Gastroesophageal sphincter (tissue), 4 donors: ENCODE results near the gene SLC9A3. TPM values are rescaled to one million over a fixed set of nuclear protein-coding genes. Genes with fewer than 3 reads are reported as not detected.

Source experiments
- ATAC-seq: fragments of 150-250 bp; one replicate; pipeline ENCODE4 v1.9.1; 2016; ENCODE audit warnings: mild to moderate bottlenecking, moderate library complexity
- H3K27ac ChIP-seq, 4 donors: fragments of 200-600 bp; sonication (generic) in 3 of 4; 1 replicate in 3 of 4; 2 replicates in 1 of 4; pipeline ENCODE4 v1.5.1; 2016 to 2019
- H3K27me3 ChIP-seq: fragments of 200-600 bp; sonication (generic); one replicate; pipeline ENCODE4 v1.5.1; 2019
- H3K36me3 ChIP-seq, 2 donors: fragments of 200-600 bp; sonication (generic); one replicate each; pipeline ENCODE4 v1.5.1; 2019; ENCODE audit warnings: control low read depth in 1 of 2
- H3K4me1 ChIP-seq, 3 donors: fragments of 200-600 bp; sonication (generic); 1 replicate in 2 of 3; 2 replicates in 1 of 3; pipeline ENCODE4 v1.5.1; 2016 to 2019; ENCODE audit warnings: control low read depth in 2 of 3
- H3K4me3 ChIP-seq, 2 donors: fragments of 200-600 bp; sonication (generic); one replicate each; pipeline ENCODE4 v1.5.1; 2019; ENCODE audit warnings: mild to moderate bottlenecking in 1 of 2, moderate library complexity in 1 of 2
- H3K9me3 ChIP-seq, 3 donors: fragments of 200-600 bp; sonication (generic); one replicate each; pipeline ENCODE4 v1.5.1; 2017 to 2019; ENCODE audit warnings: control low read depth in 2 of 3
- EP300 ChIP-seq: sonication (generic); formaldehyde crosslinking; IDR thresholded peaks from one replicate; pipeline ENCODE4 v1.6.1; 2017; ENCODE audit warnings: antibody characterized with exemption, mild to moderate bottlenecking
- POLR2A ChIP-seq, 2 donors: fragments of 450-650 bp; IDR thresholded peaks; one replicate each; pipeline ENCODE4 v1.6.1; 2017; ENCODE audit warnings: antibody characterized with exemption in 2 of 2, mild to moderate bottlenecking in 2 of 2, moderate library complexity in 1 of 2
- POLR2AphosphoS5 ChIP-seq: sonication (generic); formaldehyde crosslinking; IDR thresholded peaks from one replicate; pipeline ENCODE4 v1.6.1; 2017; ENCODE audit warnings: antibody characterized with exemption
- WGBS, 2 donors: methylation state at CpG; one replicate each; pipeline ENCODE4 v1.1.5; 2018; ENCODE audit warnings: low coverage in 1 of 2; 5-methylcytosine and 5-hydroxymethylcytosine counted together
- total RNA-seq, 4 donors: library from RNA; depleted of rRNA; stranded (reverse); fragments of >200 nt; gene quantifications; one replicate each; pipeline ENCODE4 v1.1.0, GENCODE V29; 2016
- TF ChIP-seq, protein P1 (sequence below), 4 experiments: fragments of 200-600 bp in 2 of 4; fragments of 450-650 bp in 2 of 4; sonication (generic) in 1 of 4; IDR thresholded peaks; one replicate each; pipeline ENCODE4 v1.5.1; 2017 to 2019; ENCODE audit warnings: antibody characterized with exemption in 4 of 4, mild to moderate bottlenecking in 2 of 4, moderate library complexity in 2 of 4

SLC9A3 gene
- total RNA-seq, 4 donors from 2014 or later: 2.6 to 3.9 (median 2.8) TPM

DNA sequence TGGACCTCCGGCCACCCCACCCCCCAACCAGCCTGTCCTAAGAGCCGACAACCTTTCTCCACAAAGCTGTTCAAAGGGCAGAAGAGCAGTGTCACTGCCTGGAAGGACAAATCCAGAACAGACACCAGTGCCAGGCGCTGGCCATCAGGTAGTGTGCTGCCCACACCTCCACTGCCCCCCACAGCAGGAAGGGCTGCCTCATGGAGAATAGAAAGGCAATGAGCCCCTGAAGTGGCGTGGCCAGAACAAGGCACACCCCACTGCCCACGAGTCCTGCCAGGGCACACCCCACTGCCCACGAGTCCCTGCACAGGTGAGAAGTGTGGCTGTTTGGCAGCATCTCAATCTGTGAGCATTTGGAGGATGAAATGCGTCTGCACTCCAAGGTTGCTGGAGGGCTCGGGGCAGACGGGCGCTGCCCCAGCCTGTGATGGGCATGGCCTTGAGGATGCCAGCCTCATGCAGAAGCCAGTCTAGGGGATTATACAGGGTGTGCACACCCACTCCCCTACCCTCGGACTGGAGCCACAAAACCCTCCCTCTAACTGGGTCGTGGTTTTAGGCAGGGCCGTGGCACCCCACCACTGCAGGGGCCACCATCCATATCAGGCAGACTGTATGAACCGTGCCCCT lies 2.3 kb upstream of the SLC9A3 start:
- WGBS, 2 donors: 90% methylated on average over 2 of the region's 14 CpGs; no CpG with 5 or more reads in 1 of the 2 donors
- peaks cover 0 to 35% (median 4%) of the 10 kb centered on the region in 3 donors for H3K4me1 ChIP-seq
- ATAC-seq: no peak

DNA sequence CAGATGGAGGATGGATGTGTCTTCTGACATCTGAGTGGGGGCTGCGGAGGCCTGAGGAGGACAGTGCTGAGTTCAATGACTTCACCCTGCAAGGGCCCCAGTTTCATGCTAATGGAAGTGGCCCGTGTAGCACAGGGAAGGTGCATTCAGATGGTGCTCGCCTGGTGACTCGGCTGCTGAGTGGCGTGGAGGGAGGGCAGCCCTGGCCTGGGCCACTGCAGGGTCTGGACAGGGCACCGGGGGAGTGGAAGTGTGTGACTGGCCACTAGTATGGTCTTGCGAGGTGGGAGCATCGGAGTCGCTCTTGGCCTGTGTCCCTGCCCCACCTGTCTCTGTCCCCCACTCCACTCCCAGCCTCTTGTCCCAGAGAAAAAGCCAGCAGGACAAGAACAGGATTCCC lies 1.7 kb upstream of the SLC9A3 start:
- peaks cover 100% of the 10 kb centered on the region for H3K27me3 ChIP-seq
- H3K36me3 ChIP-seq: no peaks in the 10 kb centered on the region
- no peaks in the 10 kb centered on the region for H3K9me3 ChIP-seq
- TF ChIP-seq, protein P1, sequence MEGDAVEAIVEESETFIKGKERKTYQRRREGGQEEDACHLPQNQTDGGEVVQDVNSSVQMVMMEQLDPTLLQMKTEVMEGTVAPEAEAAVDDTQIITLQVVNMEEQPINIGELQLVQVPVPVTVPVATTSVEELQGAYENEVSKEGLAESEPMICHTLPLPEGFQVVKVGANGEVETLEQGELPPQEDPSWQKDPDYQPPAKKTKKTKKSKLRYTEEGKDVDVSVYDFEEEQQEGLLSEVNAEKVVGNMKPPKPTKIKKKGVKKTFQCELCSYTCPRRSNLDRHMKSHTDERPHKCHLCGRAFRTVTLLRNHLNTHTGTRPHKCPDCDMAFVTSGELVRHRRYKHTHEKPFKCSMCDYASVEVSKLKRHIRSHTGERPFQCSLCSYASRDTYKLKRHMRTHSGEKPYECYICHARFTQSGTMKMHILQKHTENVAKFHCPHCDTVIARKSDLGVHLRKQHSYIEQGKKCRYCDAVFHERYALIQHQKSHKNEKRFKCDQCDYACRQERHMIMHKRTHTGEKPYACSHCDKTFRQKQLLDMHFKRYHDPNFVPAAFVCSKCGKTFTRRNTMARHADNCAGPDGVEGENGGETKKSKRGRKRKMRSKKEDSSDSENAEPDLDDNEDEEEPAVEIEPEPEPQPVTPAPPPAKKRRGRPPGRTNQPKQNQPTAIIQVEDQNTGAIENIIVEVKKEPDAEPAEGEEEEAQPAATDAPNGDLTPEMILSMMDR (IDR thresholded peaks at IDR 0.05): no peak
- TF ChIP-seq EP300 (no peak), POLR2AphosphoS5 (no peak), POLR2A (IDR thresholded peaks at IDR 0.05) (no peak)
- no peak overlapping the region for H3K27ac ChIP-seq
- ATAC-seq: no peak
- H3K4me3 ChIP-seq: no peak overlapping the region
- WGBS, 2 donors: 44 to 59% methylated on average over 4 to 6 of the region's 9 CpGs
- peaks cover 0 to 35% (median 4%) of the 10 kb centered on the region in 3 donors for H3K4me1 ChIP-seq

More for the DNA sequence above, 2.3 kb upstream of the SLC9A3 start:
- Histone ChIP-seq H3K27ac (no peak overlapping the region), H3K36me3 (no peaks in the 10 kb centered on the region), H3K9me3 (no peaks in the 10 kb centered on the region), H3K27me3 (peaks cover 100% of the 10 kb centered on the region), H3K4me3 (no peak overlapping the region)
- TF ChIP-seq POLR2AphosphoS5 (no peak), EP300 (no peak), POLR2A (IDR thresholded peaks at IDR 0.05) (no peak)
- TF ChIP-seq, protein P1 (IDR thresholded peaks at IDR 0.05): no peak

DNA sequence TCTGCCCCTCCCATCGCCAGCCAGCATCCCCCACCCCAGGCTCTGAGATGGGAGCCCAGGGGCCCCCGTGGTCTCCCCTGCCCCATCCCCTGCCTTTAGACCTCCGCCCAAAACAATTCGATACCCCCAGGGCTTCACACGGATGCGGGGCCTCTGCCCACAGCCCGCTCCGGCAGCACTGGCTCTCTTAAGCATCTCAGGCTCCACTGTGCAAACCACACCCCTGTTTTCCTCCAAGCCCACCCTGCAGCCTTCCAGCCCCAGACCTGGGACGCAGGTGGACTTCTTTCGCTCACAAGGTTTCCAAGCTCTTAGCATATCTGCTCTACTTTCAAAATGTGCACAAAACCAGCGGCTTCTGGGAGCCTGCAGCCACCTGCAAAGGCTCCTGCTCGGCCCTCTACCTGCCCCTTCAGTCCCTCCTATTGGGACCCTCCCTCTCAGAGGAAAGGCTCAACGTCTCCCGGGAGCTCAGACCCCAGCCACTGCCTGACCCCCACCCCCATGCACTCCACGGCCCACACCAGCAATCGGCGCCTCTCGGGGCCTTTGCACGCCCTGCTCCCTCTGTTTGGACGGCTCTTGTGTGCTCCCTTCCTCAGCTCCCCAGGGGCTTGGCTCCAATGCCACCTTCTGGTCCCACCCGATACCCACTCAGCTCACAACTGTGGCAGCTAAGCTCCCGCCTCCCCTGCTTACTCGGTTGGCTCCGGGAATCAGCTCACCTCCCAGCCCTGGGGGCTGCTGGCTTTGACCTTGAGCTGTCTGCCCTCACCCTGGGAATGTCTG lies 918 bp upstream of the SLC9A3 start:
- Histone ChIP-seq H3K4me1 (peaks cover 0 to 35% (median 4%) of the 10 kb centered on the region in 3 donors), H3K36me3 (no peaks in the 10 kb centered on the region), H3K27me3 (peaks cover 100% of the 10 kb centered on the region), H3K27ac (no peak overlapping the region), H3K9me3 (no peaks in the 10 kb centered on the region), H3K4me3 (no peak overlapping the region)
- WGBS, 2 donors: 25 to 50% methylated on average over 3 to 18 of the region's 24 CpGs
- no peak for TF ChIP-seq POLR2AphosphoS5
- no peak for TF ChIP-seq POLR2A (IDR thresholded peaks at IDR 0.05)
- TF ChIP-seq, protein P1 (IDR thresholded peaks at IDR 0.05): no peak
- no peak for TF ChIP-seq EP300
- ATAC-seq: no peak

DNA sequence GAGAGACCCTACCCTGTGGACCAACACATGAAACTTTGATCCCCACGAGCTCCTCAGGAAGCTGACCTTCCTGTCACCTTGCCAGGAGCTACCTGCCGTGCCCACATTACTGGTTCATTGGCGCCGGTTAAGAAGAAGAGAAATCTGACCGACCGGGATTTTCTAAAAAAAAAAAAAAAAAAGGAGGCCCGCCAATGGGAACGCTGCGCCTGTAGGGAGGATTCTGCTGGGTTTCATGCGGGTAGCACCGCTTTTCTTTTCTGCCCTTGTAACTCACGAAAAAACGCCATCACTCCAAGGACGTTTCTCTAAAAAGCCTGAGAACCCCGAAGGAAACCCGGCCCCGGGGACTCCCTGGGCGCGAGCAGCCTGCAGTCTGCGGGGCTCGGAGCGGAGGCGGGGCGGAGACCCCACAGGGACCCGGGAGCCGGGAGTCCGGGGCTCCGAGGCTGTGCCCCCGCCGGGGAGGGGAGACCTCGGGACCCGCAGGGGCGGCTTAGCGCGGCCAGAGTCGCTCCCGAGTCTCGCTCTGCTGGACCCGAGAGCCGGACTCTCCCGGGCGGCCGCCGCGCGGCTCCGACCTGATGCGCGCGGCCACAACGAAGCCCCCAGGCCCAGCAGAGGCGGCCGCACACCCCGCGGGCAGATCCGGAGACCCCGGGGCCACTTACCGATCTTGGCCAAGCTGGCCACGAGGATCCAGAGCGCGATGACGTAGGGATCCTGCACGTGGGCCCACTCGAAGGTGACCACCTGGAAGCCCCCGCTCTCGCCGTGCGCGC lies 617 bp downstream of the SLC9A3 start:
- ATAC-seq: no peak
- H3K27ac ChIP-seq: no peak overlapping the region
- peaks cover 0 to 31% (median 4%) of the 10 kb centered on the region in 3 donors for H3K4me1 ChIP-seq
- no peaks in the 10 kb centered on the region for H3K36me3 ChIP-seq
- peaks cover 100% of the 10 kb centered on the region for H3K27me3 ChIP-seq
- no CpG with 5 or more reads among the region's 69 CpGs for WGBS, 2 donors
- H3K4me3 ChIP-seq: peak overlapping the region in 1 of 2 donors; percentile 40
- no peaks in the 10 kb centered on the region for H3K9me3 ChIP-seq
- TF ChIP-seq, protein P1 (IDR thresholded peaks at IDR 0.05): no peak
- no peak for TF ChIP-seq POLR2AphosphoS5
- no peak for TF ChIP-seq EP300
- no peak for TF ChIP-seq POLR2A (IDR thresholded peaks at IDR 0.05)
